GM11168 (cell line): ENCODE measurements around the gene CEPT1.

ENCODE experiments used
- in situ Hi-C: fragments of 300-500 bp; cut with MboI; formaldehyde crosslinking; loops from one replicate; pipeline ENCODE4 v1.12.0; 2022; ENCODE audit warnings: low sequenced_read_pairs; ENCODE audit not compliant: unreplicated experiment

CEPT1 gene

DNA sequence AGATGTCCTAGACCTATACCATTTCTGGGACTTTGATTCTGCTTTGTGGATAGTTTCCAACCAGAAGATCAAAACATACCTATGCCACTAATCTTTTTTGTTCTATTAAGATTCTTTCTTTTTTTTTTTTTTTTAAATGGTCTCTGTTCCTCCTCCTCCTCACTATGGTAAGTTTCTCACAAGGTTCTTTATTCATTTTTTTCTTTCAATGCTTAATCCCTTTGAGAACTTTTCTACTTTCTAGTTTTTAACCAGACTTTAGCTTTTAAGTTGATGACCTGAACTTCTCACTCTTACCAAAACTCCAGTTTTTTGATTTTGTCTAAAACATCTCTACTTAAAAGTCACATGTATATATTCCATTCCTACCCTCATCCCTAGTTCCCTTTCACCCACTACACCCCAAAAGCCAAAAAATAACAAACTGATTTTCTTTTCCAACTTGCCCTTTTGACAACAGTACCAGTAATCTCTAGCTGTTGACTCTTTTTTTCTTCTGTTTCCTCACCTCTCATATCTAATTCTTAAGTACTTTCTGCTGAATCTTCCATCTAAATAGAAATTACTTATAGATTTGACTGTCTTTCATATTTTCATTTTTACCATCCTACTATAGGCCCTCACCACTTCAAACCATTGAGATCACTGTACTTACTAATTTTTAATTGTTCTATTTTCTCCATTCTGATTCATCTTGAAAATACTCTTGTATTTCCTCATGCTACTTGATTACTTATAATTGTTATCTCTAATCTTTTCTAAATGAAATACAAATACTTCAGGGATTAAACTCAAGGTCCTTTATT, 6.1 kb downstream of the CEPT1 start:
- in situ Hi-C loops, result no loop called here

DNA sequence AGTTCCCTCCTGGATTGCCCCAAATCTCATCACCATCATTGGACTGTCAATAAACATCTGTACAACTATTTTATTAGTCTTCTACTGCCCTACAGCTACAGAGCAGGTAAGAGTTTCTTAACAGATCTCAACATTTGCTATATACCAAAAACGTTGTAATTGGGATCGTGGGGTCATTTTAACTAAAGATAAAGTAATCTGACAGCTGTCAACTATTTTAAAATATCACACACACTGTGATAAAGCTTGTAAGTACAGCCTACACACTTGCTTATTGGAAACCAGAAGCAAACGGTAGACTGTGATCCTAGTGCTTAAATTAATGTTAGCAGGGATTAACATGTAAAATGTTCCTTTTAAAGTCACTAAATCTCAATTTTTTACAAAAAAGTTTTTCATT, 7.9 kb downstream of the CEPT1 start:
- in situ Hi-C loops, result no loop called here

DNA sequence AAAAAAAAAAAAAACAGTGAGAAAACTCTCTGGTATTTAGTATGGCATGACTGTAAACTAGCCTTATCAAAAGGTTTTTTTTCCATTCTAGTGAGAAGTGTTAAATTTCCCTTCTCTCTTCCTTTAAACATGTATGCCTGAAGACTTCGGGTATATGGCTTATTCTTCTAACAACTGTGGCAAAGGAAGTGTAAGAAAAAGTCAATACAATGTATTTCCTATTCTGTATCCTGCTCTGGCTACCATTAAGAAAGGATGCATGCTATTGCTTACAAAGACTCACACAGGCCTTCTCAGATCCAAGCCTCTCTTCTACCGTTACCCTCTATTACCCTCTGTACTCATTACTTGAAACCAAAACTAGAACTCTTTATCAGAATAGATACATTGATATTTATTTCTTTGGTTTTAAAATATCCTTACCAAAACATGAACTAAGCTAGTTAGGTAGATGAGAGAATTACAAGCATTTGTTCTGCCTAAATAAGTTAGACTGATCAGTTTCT, 8.4 kb downstream of the CEPT1 start:
- in situ Hi-C loops, result no loop called here

DNA sequence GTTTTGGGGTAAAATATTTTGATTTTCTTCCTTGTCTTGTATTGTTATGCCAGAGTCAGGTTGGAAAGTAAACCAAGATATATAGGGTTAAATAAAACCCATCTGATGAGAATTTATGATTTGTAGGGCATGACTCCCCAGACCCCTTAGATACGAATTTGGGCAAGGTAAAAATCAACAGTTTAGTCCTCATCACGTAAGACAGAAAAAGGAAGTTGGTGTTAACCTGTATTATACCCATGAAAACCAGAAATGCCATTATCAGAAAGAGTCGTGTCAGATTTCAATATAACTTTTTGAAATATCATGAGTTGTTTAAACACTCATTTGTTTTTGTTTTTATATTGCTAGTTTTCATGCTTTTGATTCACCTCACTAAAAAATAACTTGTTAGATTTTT, 11.8 kb downstream of the CEPT1 start:
- in situ Hi-C loops, result no loop called here

DNA sequence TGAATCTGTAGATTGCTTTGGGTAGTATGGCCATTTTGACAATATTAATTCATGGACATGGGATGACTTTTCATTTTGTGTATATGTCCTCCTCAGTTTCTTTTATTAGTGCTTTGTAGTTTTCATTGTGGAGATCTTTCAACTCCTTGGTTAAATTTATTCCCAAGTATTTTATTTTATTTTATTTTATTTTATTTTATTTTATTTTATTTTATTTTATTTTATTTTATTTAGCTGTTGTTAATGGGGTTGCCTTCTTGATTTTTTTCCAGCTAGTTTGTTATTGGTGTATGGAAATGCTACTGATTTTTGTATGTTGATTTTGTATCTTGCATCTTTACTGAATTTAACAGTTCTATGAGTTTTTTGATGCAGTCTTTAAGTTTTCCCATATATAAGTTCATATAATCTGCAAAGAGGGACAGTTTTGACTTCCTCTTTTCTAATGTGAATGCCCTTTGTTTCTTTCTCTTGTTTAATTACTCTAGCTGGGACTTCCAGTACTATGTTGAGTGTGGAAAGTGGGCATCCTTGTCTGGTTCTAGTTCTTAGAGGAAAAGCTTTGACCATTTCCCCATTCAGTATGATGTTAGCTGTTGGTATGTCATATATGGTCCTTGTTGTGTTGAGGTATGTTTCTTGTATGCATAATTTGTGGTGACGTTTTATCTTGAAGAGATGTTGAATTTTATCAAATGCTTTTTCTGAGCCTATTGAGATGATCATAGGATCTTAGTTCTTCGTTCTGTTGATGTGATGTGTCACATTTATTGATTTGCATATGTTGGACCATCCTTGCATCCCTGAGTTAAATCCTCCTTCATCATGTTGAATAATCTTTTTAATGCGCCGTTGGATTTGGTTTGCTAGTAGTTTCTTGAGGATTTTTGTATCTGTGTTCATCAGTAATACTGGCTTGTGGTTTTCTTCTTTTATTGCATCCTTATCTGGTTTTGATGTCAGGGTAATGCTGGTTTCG, 14.3 kb downstream of the CEPT1 start:
- in situ Hi-C loops, result no loop called here

DNA sequence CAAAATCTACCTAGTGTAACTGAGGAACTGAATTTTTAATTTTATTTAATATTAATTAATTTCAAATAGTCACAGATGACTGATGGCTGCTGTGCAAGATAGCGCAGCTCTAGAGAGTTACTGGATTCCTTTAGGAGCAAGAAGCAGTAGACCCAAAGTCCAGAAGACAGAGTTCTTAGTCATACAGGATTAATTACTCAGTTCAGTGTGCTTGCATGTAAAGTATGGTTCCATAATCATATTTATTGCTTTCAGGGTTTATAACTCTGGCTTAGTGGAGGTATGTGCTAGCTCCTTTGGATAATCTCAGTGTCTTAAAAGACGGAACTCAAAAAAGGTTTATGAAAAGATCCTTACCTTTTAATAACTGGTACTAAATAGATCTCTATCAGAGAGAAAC, 17.4 kb downstream of the CEPT1 start:
- in situ Hi-C loops, result no loop called here

DNA sequence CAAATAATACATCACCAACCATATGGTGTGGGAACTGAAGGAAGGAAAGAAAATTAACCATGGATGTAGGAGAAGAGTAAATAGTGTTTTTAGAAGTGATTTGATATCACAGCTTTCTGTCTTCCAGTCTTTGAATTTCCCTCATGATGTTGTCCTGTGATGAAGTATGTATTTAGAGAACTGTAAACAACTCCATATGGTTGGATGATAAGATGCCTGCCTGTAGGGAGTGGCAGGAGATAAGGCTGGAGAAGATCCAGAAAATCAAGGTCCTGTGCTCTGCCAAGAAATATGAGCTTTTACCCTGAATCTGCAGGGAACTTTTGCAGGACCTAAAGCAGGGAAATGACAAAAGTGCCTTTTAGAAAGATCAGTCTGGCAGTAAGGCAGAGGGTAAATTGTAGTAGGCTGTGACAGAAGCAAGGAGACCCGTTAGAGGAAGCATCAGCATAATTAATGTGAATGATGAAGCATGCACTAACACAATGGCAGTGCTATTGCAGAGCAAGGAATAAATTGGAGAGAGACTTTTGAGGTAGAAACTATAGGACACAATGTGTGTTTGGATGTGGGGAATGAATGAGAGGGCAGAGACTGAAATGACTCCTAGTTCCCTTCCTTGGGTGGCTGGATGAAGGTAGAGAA, 21.9 kb downstream of the CEPT1 start:
- in situ Hi-C loops, result no loop called here

DNA sequence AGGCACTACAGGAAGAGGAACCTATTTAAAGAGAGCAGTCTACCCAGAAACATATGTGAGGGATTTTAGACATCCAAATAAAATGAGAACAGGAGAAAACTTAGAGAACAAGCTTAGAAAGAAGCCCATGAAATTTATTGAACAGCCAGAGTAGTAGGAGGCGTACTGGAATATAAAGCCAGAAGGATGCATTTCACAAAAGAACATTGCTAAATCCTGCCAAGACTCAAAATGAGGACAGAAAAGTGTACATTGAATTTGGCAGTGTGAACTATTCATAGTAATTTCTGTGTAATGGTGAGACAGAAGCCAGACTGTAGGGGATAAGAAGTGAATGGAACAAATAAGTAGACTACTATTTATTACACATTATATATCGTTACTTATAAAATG, 22.5 kb downstream of the CEPT1 start:
- in situ Hi-C loops, result no loop called here

DNA sequence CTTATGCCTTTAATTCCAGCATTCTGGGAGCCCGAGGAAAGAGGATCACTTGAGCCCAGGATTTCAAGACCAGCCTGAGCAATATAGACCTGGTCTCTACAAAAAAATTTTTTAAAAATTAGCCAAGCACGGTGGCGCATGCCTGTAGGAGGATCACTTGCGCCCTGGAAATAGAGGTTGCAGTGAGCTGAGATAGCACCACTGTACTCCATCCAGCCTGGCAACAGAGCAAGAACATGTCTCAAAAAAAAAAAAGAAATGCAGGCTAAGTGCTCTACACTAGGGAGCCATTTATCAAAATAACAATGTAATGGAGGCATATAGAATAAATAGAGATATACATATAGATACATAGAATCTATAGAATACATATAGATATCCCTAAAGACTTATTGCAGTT, 23.3 kb downstream of the CEPT1 start:
- in situ Hi-C loops, result no loop called here

DNA sequence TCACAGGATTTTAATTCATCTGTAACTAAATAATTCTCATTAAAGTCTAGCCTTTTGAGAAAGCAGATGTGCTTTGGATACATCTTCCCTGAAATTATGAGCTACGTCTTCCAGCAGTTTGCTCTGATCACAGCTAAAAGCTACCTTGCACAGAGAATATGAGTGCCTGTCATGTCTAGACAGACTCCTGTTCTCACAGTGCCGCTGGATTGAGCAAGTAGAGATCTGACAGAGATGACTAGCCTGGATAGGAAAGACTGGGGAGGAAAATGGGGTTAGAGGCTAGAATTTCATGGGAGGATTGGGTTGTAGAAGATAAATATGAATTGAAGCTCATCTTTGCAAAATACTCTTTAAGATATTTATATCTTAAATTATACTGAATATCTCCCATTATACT, 24.1 kb downstream of the CEPT1 start:
- in situ Hi-C loops, result no loop called here

DNA sequence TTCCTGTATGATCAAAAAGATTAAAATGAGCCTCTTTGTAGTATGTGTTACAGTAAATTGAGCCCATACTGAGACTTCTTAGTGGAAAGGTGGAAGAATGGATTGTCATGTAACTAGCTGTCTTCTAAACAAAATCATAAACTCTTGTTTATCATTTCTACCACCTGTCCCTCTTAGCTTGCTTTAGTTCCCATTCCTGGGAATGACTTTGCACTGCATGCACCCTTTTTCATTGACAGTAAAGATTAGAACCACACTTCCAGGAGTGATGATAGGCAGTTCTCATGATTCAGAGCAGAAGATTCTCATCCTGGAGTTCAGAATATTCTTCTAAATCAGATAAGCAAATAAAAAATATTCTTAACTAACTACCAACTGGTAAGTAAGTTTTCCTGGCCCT, 32.4 kb downstream of the CEPT1 start:
- in situ Hi-C loops, result no loop called here

DNA sequence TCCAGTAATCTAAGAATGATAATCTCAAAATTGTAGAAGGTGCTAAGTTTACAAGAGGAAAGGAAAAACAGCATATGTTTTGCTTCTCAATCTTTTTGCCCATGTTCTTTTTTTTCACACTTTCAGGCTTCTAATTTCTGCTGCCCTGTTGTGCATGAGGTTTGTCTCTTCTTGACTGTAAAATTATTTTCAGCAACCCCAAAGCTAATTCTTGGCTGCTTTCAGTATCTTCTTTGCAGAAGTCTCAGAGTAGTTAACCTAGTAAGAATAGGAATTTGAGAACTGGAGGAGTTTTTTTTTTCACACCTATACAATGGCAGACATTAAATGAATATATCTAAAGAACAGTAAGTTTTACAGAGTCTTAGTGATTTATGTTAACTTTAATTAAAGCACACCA, 34.0 kb downstream of the CEPT1 start:
- in situ Hi-C loops, result no loop called here

DNA sequence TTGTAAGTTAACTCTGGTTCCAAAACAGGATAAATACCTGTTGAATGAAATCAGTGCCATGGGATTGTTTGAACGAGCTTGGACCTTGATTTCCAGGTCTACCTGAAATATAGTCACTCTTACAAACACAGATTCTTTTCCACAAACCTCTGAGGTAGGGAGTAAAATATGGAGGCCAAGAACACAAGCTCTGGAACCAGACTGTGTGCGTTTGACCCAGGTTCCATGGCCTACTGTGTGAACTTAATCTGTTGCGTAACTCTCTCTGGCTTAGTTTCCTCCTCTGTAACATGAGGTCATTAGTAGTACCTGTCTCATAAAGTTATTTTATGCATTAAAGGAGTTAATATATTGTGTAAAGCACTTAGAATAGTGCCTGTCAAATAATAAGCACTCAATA, 35.3 kb downstream of the CEPT1 start:
- in situ Hi-C loops, result no loop called here

DNA sequence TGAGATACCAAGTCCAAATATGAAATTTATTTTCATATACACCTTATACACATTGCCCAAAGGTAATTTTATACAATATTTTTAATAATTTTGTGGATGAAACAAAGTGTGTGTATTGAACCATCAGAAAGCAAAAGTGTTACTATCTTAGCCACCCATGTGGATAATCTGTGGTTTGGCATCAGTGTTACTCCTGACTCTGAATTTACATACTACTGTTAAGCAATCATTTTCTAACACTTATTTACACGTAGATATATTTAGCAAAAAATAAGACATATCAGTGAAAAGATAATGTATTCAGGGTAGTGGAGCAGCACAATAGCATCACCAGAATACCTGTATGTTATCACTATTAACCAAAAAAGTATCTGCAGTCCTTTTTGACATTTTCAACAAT, 36.7 kb downstream of the CEPT1 start:
- in situ Hi-C loops, result no loop called here

DNA sequence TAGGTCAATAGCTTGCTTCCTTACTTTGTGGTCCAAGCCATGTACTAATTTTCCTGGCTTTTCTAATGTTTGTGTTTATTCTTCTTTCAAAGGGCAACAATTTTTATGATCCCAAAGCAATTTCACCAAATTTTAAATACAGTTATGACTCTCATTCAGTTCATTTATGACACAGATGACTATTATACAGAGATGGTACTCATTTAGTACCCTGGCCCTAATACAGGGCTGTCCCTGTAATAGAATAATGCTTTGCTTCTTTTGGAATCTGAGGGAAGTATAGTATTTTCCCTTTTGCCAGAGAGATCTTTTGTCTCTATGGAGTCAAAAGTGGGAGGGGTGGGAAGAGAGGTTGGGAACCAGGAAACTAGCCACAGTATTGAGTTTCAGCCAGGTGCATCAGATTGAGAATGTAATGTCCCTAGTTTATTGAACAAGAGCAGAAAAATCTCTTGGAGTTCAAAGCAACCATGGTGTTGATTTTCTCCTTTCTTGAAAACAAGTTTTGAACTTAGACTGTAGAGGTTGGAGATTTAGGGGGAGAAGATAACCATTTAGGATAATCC, 40.0 kb downstream of the CEPT1 start:
- in situ Hi-C loops, result no loop called here

DNA sequence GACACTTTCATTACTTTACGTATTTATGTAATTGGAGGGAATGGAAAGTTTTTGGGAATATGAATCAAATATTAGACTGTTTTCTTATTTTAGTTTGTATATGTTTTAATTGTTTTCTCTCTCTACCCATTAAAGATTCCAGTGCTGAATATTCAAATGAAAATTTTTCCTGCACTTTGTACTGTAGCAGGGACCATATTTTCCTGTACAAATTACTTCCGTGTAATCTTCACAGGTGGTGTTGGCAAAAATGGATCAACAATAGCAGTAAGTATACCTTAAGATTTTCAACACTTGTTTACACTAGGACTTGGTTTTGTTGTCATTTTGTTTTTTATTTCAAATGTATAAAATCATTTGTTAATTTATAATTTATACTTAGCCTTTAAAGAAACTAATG, 42.0 kb downstream of the CEPT1 start:
- in situ Hi-C loops, result no loop called here

DNA sequence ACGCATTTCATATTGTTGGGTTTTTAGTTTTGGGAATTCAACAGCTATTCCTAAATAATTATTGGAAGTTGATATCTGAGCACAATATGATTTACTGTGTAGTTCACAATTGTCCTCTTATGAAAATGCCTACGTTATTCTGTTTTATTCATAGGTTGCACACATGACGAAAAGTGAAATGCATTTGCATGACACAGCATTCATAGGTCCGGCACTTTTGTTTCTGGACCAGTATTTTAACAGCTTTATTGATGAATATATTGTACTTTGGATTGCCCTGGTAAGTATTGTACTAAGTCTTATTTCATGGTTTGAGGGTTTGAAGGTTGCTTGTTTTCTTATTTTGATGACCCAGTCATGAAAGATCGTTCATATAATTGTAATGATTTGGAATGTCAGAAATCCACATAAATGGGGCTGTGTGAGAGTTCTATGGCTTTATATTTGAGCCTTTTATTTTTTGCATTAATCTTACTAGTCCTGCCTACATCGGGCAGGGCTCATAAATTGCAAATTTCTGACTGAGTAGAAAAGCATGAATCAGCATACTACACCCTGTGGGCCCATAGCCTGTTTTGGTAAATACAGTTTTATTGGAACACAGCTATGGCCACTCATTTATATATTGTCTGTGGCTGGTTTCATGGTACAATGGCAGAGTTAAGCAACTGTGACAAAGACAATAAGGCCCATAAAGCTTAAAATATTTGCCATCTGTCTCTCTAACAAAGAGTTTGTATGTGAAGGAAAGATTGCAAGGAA, 43.5 kb downstream of the CEPT1 start:
- in situ Hi-C loops, result no loop called here

DNA sequence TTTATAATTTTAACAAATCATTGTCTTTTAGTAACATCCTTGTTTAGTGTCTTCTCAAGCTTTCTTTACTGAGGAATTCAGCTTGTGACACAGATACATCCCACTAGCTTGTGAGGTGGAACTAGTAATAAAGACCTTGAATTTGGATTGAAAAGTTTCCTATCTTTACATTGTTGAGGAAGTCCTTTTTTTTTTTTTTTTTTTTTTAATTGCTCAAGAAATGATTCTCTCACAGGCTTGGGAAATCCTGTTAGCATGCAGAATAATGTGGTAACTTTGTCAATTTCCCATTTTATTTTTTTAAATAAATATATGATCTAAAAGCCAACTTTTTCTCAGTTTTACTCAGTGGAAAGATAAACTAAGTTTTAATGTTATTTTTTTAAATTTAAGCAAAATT, 44.6 kb downstream of the CEPT1 start:
- in situ Hi-C loops, result no loop called here

DNA sequence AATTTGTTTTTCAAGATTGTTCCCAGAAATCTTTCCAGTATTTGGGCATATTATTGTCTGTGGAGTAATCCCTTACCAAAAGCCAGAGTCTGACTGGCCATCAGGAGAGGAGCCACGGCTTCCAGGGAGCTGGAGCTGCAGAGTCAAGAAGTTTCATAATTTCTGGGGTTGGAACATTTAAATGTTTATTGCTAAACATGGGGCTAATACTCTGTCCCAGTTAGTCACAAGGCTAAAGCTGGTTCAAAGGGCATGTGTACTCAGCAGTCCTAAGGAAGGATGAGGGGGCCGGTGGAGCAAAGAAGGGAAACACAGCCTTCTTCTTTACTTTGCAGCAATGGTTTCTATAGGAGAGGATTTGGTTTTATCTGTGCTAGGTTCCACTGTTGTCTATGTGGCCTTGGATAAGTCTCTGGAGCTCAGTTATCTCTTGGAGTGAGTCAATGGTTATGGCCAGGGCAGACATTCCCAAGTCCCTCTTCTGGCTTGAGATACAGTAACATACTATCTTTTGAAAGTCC, 51.0 kb downstream of the CEPT1 start:
- in situ Hi-C loops, result no loop called here

DNA sequence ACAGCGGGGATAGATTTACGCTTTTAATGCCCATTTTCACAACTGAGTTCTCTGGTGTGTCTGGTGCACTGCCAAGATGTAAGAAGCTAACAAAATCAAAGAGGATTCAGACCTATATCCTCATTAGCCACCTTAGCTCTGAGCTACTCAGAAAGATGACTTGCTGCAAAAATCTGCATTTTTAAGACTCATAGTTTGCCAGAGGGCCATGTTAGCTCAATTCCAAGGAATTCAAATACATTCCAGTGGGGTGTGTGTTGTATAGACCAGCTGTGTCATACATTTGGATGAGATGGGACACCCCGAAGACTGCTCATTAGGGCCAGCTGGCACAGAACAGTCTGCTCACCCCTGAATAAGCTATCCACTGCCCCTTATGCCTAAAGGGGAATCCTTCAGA, 51.5 kb downstream of the CEPT1 start:
- in situ Hi-C loops, result no loop called here
